Neural progenitor cell (in vitro differentiated cells): Measurements from ENCODE around the gene WWC1. TPM values are rescaled to one million over a fixed set of nuclear protein-coding genes. Genes with fewer than 3 reads are reported as not detected.
A peak's percentile ranks its signal among the peaks of the same experiment; 100 is the strongest.

Source experiments
- DNase-seq: peaks from one replicate; pipeline ENCODE4 v3.0.0-alpha.2; 2016; ENCODE audit warnings: low spot score
- H2AFZ ChIP-seq: fragments of 200-600 bp; sonication (generic); replicated peaks from 2 replicates; pipeline ENCODE4 v1.6.1; 2016; ENCODE audit warnings: antibody characterized with exemption
- H3F3A ChIP-seq: fragments of 200-600 bp; sonication (generic); 2 replicates; pipeline ENCODE4 v1.6.1; 2016; ENCODE audit warnings: antibody characterized with exemption, low read depth
- H3K27ac ChIP-seq: fragments of 200-600 bp; sonication (generic); 2 replicates; pipeline ENCODE4 v1.5.1; 2016; ENCODE audit warnings: mild to moderate bottlenecking
- H3K27me3 ChIP-seq: fragments of 200-600 bp; sonication (generic); 2 replicates; pipeline ENCODE4 v1.6.1; 2016; ENCODE audit warnings: mild to moderate bottlenecking, moderate library complexity
- H3K36me3 ChIP-seq: fragments of 200-600 bp; sonication (generic); 2 replicates; pipeline ENCODE4 v1.5.1; 2016
- H3K4me1 ChIP-seq: fragments of 200-600 bp; sonication (generic); 2 replicates; pipeline ENCODE4 v1.6.1; 2016; ENCODE audit warnings: mixed run types
- H3K4me2 ChIP-seq: fragments of 200-600 bp; sonication (generic); 2 replicates; pipeline ENCODE4 v1.6.1; 2016
- H3K4me3 ChIP-seq: fragments of 200-600 bp; sonication (generic); 2 replicates; pipeline ENCODE4 v1.5.1; 2016
- H3K79me2 ChIP-seq: fragments of 200-600 bp; sonication (generic); 2 replicates; pipeline ENCODE4 v1.6.1; 2016; ENCODE audit warnings: low read depth
- H3K9ac ChIP-seq: fragments of 200-600 bp; sonication (generic); 2 replicates; pipeline ENCODE4 v1.6.1; 2016
- H3K9me3 ChIP-seq: fragments of 200-600 bp; sonication (generic); 2 replicates; pipeline ENCODE4 v1.5.1; 2016; ENCODE audit warnings: low read depth
- H4K20me1 ChIP-seq: fragments of 200-600 bp; sonication (generic); 2 replicates; pipeline ENCODE4 v1.6.1; 2016; ENCODE audit warnings: low read depth
- H3K27ac Mint-ChIP-seq: 3 replicates; pipeline ENCODE4 v1.8.0; 2021; ENCODE audit warnings: mixed read lengths
- H3K27me3 Mint-ChIP-seq: 2 replicates; pipeline ENCODE4 v1.8.0; 2022; ENCODE audit warnings: low read depth, mild to moderate bottlenecking, inconsistent platforms, moderate library complexity, mixed read lengths; ENCODE audit not compliant: insufficient read depth
- H3K36me3 Mint-ChIP-seq: 3 replicates; pipeline ENCODE4 v1.8.0; 2021; ENCODE audit warnings: mixed read lengths
- H3K4me1 Mint-ChIP-seq: 3 replicates; pipeline ENCODE4 v1.8.0; 2021; ENCODE audit warnings: mixed read lengths
- H3K4me3 Mint-ChIP-seq: 3 replicates; pipeline ENCODE4 v1.8.0; 2021; ENCODE audit warnings: mild to moderate bottlenecking, moderate library complexity, mixed read lengths
- H3K9me3 Mint-ChIP-seq: 3 replicates; pipeline ENCODE4 v1.8.0; 2020; ENCODE audit warnings: mixed read lengths
- EZH2 ChIP-seq: fragments of 200-600 bp; sonication (generic); IDR thresholded peaks from 2 replicates; pipeline ENCODE4 v1.6.1; 2017; ENCODE audit warnings: antibody characterized with exemption, mild to moderate bottlenecking, moderate library complexity
- EZH2phosphoT487 ChIP-seq: fragments of 200-600 bp; sonication (generic); IDR thresholded peaks from 2 replicates; pipeline ENCODE4 v1.6.1; 2017; ENCODE audit warnings: antibody characterized with exemption
- total RNA-seq: library from RNA; depleted of rRNA; stranded (reverse); fragments of >200 nt; gene quantifications from 2 replicates; pipeline ENCODE4 v1.2.3, GENCODE V29; 2015; ENCODE audit warnings: low replicate concordance
- TF ChIP-seq, protein P1 (sequence below): fragments of 200-600 bp; sonication (generic); IDR thresholded peaks from 2 replicates; pipeline ENCODE4 v1.5.1; 2017; ENCODE audit warnings: antibody characterized with exemption, mild to moderate bottlenecking

The WWC1 gene
- total RNA-seq, 1 donor from 2014 or later = 6.7 TPM

GRCh38 chr5:168468836-168469235 lies 177.4 kb downstream of the WWC1 start:
- Mint-ChIP-seq H3K27ac (no peak overlapping the region), H3K4me1 (peaks cover 3% of the 10 kb centered on the region), H3K36me3 (peaks cover 8% of the 10 kb centered on the region), H3K4me3 (no peak overlapping the region), H3K9me3 (no peaks in the 10 kb centered on the region), H3K27me3 (peaks cover 2% of the 10 kb centered on the region)
- H3K4me1 ChIP-seq = no peaks in the 10 kb centered on the region
- H3K9me3 ChIP-seq = no peaks in the 10 kb centered on the region
- H3K79me2 ChIP-seq = no peaks in the 10 kb centered on the region
- H4K20me1 ChIP-seq = no peaks in the 10 kb centered on the region
- no peak overlapping the region for H3K9ac ChIP-seq
- H3K27me3 ChIP-seq = no peaks in the 10 kb centered on the region
- no peaks in the 10 kb centered on the region for H3K36me3 ChIP-seq
- TF ChIP-seq, protein P1, sequence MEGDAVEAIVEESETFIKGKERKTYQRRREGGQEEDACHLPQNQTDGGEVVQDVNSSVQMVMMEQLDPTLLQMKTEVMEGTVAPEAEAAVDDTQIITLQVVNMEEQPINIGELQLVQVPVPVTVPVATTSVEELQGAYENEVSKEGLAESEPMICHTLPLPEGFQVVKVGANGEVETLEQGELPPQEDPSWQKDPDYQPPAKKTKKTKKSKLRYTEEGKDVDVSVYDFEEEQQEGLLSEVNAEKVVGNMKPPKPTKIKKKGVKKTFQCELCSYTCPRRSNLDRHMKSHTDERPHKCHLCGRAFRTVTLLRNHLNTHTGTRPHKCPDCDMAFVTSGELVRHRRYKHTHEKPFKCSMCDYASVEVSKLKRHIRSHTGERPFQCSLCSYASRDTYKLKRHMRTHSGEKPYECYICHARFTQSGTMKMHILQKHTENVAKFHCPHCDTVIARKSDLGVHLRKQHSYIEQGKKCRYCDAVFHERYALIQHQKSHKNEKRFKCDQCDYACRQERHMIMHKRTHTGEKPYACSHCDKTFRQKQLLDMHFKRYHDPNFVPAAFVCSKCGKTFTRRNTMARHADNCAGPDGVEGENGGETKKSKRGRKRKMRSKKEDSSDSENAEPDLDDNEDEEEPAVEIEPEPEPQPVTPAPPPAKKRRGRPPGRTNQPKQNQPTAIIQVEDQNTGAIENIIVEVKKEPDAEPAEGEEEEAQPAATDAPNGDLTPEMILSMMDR = no peak
- TF ChIP-seq EZH2phosphoT487 = no peak
- no peak for TF ChIP-seq EZH2
- no peak overlapping the region for H3K27ac ChIP-seq
- H2AFZ ChIP-seq = no peak overlapping the region
- H3K4me3 ChIP-seq = no peak overlapping the region
- H3F3A ChIP-seq = no peaks in the 10 kb centered on the region
- DNase-seq = no peak
- H3K4me2 ChIP-seq = no peak overlapping the region

GRCh38 chr5:168469816-168470215 lies 178.4 kb downstream of the WWC1 start:
- no peak for DNase-seq
- no peak overlapping the region for H3K4me3 Mint-ChIP-seq
- TF ChIP-seq EZH2phosphoT487 = no peak
- no peak for TF ChIP-seq EZH2
- TF ChIP-seq, protein P1 = no peak
- H3K27me3 Mint-ChIP-seq = peaks cover 2% of the 10 kb centered on the region
- no peaks in the 10 kb centered on the region for H3F3A ChIP-seq
- H3K27ac Mint-ChIP-seq = peak overlapping the region; percentile 47
- H3K79me2 ChIP-seq = no peaks in the 10 kb centered on the region
- H3K4me3 ChIP-seq = no peak overlapping the region
- H3K9me3 ChIP-seq = no peaks in the 10 kb centered on the region
- no peak overlapping the region for H3K9ac ChIP-seq
- H3K36me3 Mint-ChIP-seq = peaks cover 6% of the 10 kb centered on the region
- H3K4me1 ChIP-seq = no peaks in the 10 kb centered on the region
- no peak overlapping the region for H3K4me2 ChIP-seq
- H2AFZ ChIP-seq = no peak overlapping the region
- H3K9me3 Mint-ChIP-seq = no peaks in the 10 kb centered on the region
- no peak overlapping the region for H3K27ac ChIP-seq
- no peaks in the 10 kb centered on the region for H3K27me3 ChIP-seq
- peaks cover 3% of the 10 kb centered on the region for H3K4me1 Mint-ChIP-seq
- H4K20me1 ChIP-seq = no peaks in the 10 kb centered on the region
- no peaks in the 10 kb centered on the region for H3K36me3 ChIP-seq

GRCh38 chr5:168471785-168472184 lies 180.3 kb downstream of the WWC1 start:
- no peak overlapping the region for H3K27ac ChIP-seq
- H3K4me2 ChIP-seq = no peak overlapping the region
- no peaks in the 10 kb centered on the region for H3F3A ChIP-seq
- H3K4me3 ChIP-seq = no peak overlapping the region
- no peak overlapping the region for H2AFZ ChIP-seq
- Mint-ChIP-seq H3K4me1 (peaks cover 3% of the 10 kb centered on the region), H3K27me3 (peaks cover 2% of the 10 kb centered on the region), H3K27ac (no peak overlapping the region), H3K4me3 (no peak overlapping the region), H3K9me3 (no peaks in the 10 kb centered on the region), H3K36me3 (peaks cover under 1% of the 10 kb centered on the region)
- H4K20me1 ChIP-seq = no peaks in the 10 kb centered on the region
- H3K9me3 ChIP-seq = no peaks in the 10 kb centered on the region
- DNase-seq = no peak
- H3K4me1 ChIP-seq = no peaks in the 10 kb centered on the region
- no peaks in the 10 kb centered on the region for H3K36me3 ChIP-seq
- no peaks in the 10 kb centered on the region for H3K79me2 ChIP-seq
- no peaks in the 10 kb centered on the region for H3K27me3 ChIP-seq
- no peak overlapping the region for H3K9ac ChIP-seq
- TF ChIP-seq, protein P1 = no peak
- TF ChIP-seq EZH2phosphoT487 = no peak
- no peak for TF ChIP-seq EZH2
